K562 (cell line): ENCODE measurements around the gene ZW10. TPM values are rescaled to one million over a fixed set of nuclear protein-coding genes. Genes with fewer than 3 reads are reported as not detected.
A peak's percentile ranks its signal among the peaks of the same experiment; 100 is the strongest.

Source experiments
- BHLHE40 ChIP-seq: IDR thresholded peaks from 2 replicates; pipeline ENCODE4 v1.6.1; 2011; ENCODE audit warnings: low read length, improper control_type of control experiment
- CCAR2 ChIP-seq: fragments of 200-400 bp; formaldehyde crosslinking; IDR thresholded peaks from 2 replicates; pipeline ENCODE4 v1.6.1; 2017; ENCODE audit warnings: mild to moderate bottlenecking, low read depth, low read length
- E2F6 ChIP-seq, 2 experiments: IDR thresholded peaks; 2 replicates each; pipeline ENCODE4 v1.6.1; 2011; ENCODE audit warnings: borderline replicate concordance in 1 of 2, control low read depth in 1 of 2, low read depth in 1 of 2, low read length in 1 of 2, mild to moderate bottlenecking in 1 of 2, mixed read lengths in 1 of 2, moderate library complexity in 1 of 2; ENCODE audit not compliant: insufficient read depth in 1 of 2, insufficient read length in 1 of 2, poor library complexity in 1 of 2, severe bottlenecking in 1 of 2; ENCODE audit errors: extremely low read depth in 1 of 2
- EP400 ChIP-seq: fragments of 450-650 bp; IDR thresholded peaks from 2 replicates; pipeline ENCODE4 v1.6.1; 2017; ENCODE audit warnings: antibody characterized with exemption, mild to moderate bottlenecking, moderate library complexity
- KDM4B ChIP-seq, 2 experiments: fragments of 450-650 bp in 1 of 2; sonication (generic) in 1 of 2; IDR thresholded peaks; 2 replicates each; pipeline ENCODE4 v1.6.1; 2016 to 2017; ENCODE audit warnings: borderline replicate concordance in 2 of 2, antibody characterized with exemption in 1 of 2, low read depth in 1 of 2, mild to moderate bottlenecking in 1 of 2
- L3MBTL2 ChIP-seq: fragments of 450-650 bp; IDR thresholded peaks from 2 replicates; pipeline ENCODE4 v1.6.1; 2016; ENCODE audit warnings: mild to moderate bottlenecking, moderate library complexity
- NCOR1 ChIP-seq: fragments of 450-650 bp; IDR thresholded peaks from 2 replicates; pipeline ENCODE4 v1.6.1; 2016; ENCODE audit warnings: mild to moderate bottlenecking, moderate library complexity
- NFE2 ChIP-seq: IDR thresholded peaks from 2 replicates; pipeline ENCODE4 v1.6.1; 2014; ENCODE audit warnings: antibody characterized with exemption, low read depth
- PHF20 ChIP-seq: fragments of 450-650 bp; IDR thresholded peaks from 2 replicates; pipeline ENCODE4 v1.6.1; 2018; ENCODE audit not compliant: partially characterized antibody
- POLR2B ChIP-seq: fragments of 450-650 bp; IDR thresholded peaks from 2 replicates; pipeline ENCODE4 v1.6.1; 2018; ENCODE audit warnings: low read depth; ENCODE audit not compliant: partially characterized antibody
- PTBP1 ChIP-seq: fragments of 200-400 bp; formaldehyde crosslinking; IDR thresholded peaks from 2 replicates; pipeline ENCODE4 v1.6.1; 2017; ENCODE audit warnings: low read depth, low read length
- RUNX1 ChIP-seq: sonication (generic); IDR thresholded peaks from 2 replicates; pipeline ENCODE4 v1.6.1; 2016; ENCODE audit warnings: antibody characterized with exemption, low read depth
- SIN3B ChIP-seq: fragments of 450-650 bp; IDR thresholded peaks from 2 replicates; pipeline ENCODE4 v1.6.1; 2017; ENCODE audit warnings: low read depth, mild to moderate bottlenecking, moderate library complexity
- SMAD4 ChIP-seq: fragments of 250-450 bp; sonication (Bioruptor Pico); conservative IDR thresholded peaks from 2 replicates; pipeline ENCODE4 v1.8.0; 2021; ENCODE audit warnings: inconsistent platforms, mild to moderate bottlenecking, moderate library complexity
- TOE1 ChIP-seq, 2 experiments: fragments of 450-650 bp in 1 of 2; sonication (generic) in 1 of 2; formaldehyde crosslinking in 1 of 2; IDR thresholded peaks; 2 replicates each; pipeline versions ENCODE4 v1.7.1 to v1.8.0; 2016 to 2022; ENCODE audit warnings: borderline replicate concordance in 2 of 2, mild to moderate bottlenecking in 2 of 2, antibody characterized with exemption in 1 of 2, inconsistent platforms in 1 of 2, low read depth in 1 of 2, missing genetic modification reagents in 1 of 2, moderate library complexity in 1 of 2
- ZNF316 ChIP-seq: fragments of 450-650 bp; IDR thresholded peaks from 2 replicates; pipeline ENCODE4 v1.6.1; 2016
- polyA plus RNA-seq, 8 experiments: library from polyadenylated mRNA; depleted of rRNA in 4 of 8; stranded (reverse) in 5 of 8; unstranded in 3 of 8; fragments of >200 nt; fragmentation: Nextera tagmentation in 2 of 8; fragmentation: Illumina TruSeq in 1 of 8; extraction: Ambion mirVana in 2 of 8; extraction: Trizol in 1 of 8; gene quantifications; 2 replicates each; pipeline versions ENCODE4 v1.2.1 to v1.2.3, GENCODE V29; 2011 to 2014; ENCODE audit warnings: inconsistent platforms in 1 of 8, missing spikeins in 1 of 8
- total RNA-seq, 7 experiments: library from RNA; depleted of rRNA in 6 of 7; stranded (reverse); fragments of >200 nt in 6 of 7; fragmentation: Illumina TruSeq in 2 of 7; extraction: Trizol in 2 of 7; gene quantifications; 2 replicates each; pipeline versions ENCODE4 v1.2.1 to v1.2.3, GENCODE V29; 2011 to 2021; ENCODE audit warnings: low replicate concordance in 1 of 7
- TF ChIP-seq, protein P1 (sequence below): fragments of 450-650 bp; IDR thresholded peaks from 2 replicates; pipeline ENCODE4 v1.6.1; 2016; ENCODE audit warnings: mild to moderate bottlenecking
- TF ChIP-seq, protein P2 (sequence below): fragments of 450-650 bp; IDR thresholded peaks from 2 replicates; pipeline ENCODE4 v1.6.1; 2014; ENCODE audit warnings: low read depth, mild to moderate bottlenecking, moderate library complexity, borderline replicate concordance
- TF ChIP-seq, protein P3 (sequence below): conservative IDR thresholded peaks from 2 replicates; pipeline ENCODE4 v1.6.1; 2011; ENCODE audit warnings: low read depth, mild to moderate bottlenecking, low read length; ENCODE audit not compliant: control insufficient read depth

ZW10 gene
- total and polyA plus RNA-seq, 9 of the 15 experiments (the other 6 are each of a cell fraction or from before 2014, with no cell fraction given) = 9.4 to 37.7 (median 25.0) TPM

- TF ChIP-seq, protein P1, sequence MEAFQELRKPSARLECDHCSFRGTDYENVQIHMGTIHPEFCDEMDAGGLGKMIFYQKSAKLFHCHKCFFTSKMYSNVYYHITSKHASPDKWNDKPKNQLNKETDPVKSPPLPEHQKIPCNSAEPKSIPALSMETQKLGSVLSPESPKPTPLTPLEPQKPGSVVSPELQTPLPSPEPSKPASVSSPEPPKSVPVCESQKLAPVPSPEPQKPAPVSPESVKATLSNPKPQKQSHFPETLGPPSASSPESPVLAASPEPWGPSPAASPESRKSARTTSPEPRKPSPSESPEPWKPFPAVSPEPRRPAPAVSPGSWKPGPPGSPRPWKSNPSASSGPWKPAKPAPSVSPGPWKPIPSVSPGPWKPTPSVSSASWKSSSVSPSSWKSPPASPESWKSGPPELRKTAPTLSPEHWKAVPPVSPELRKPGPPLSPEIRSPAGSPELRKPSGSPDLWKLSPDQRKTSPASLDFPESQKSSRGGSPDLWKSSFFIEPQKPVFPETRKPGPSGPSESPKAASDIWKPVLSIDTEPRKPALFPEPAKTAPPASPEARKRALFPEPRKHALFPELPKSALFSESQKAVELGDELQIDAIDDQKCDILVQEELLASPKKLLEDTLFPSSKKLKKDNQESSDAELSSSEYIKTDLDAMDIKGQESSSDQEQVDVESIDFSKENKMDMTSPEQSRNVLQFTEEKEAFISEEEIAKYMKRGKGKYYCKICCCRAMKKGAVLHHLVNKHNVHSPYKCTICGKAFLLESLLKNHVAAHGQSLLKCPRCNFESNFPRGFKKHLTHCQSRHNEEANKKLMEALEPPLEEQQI = 0 out of 2 replicates have a peak, but pooled peaks have one; percentile 31
- TF ChIP-seq SMAD4 (CRISPR knock-in tag) (peak; percentile 53), NFE2 (0 out of 2 replicates have a peak, but pooled peaks have one; percentile 1), E2F6 (IDR thresholded peaks at IDR 0.05; ENCODE audit: borderline replicate concordance in 1 of 2, extremely low read depth in 1 of 2, insufficient read depth in 1 of 2, insufficient read length in 1 of 2, low read depth in 1 of 2, low read length in 1 of 2, poor library complexity in 1 of 2, severe bottlenecking in 1 of 2) (peak; percentile 43 to 52), ZNF316 (0 out of 2 replicates have a peak, but pooled peaks have one; percentile 11), PHF20 (peak; percentile 63), L3MBTL2 (peak; percentile 76), EP400 (peak; percentile 76), CCAR2 (no peak), BHLHE40 (peak; percentile 21; the same call in 1 of the 2 replicates), SIN3B (peak; percentile 57; the same call in 1 of the 2 replicates), NCOR1 (0 out of 2 replicates have a peak, but pooled peaks have one; percentile 23), POLR2B (peak; percentile 85), KDM4B (IDR thresholded peaks at IDR 0.05; ENCODE audit: borderline replicate concordance in 2 of 2, low read depth in 1 of 2) (no peak), RUNX1 (no peak), PTBP1 (no peak), TOE1 (IDR thresholded peaks at IDR 0.05; ENCODE audit: borderline replicate concordance) (peak; percentile 38; the same call in 1 of the 2 replicates), TOE1 (CRISPR knock-in tag; IDR thresholded peaks at IDR 0.05; ENCODE audit: borderline replicate concordance, low read depth) (no peak)
- TF ChIP-seq, protein P2, sequence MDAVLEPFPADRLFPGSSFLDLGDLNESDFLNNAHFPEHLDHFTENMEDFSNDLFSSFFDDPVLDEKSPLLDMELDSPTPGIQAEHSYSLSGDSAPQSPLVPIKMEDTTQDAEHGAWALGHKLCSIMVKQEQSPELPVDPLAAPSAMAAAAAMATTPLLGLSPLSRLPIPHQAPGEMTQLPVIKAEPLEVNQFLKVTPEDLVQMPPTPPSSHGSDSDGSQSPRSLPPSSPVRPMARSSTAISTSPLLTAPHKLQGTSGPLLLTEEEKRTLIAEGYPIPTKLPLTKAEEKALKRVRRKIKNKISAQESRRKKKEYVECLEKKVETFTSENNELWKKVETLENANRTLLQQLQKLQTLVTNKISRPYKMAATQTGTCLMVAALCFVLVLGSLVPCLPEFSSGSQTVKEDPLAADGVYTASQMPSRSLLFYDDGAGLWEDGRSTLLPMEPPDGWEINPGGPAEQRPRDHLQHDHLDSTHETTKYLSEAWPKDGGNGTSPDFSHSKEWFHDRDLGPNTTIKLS = peak; percentile 94
- TF ChIP-seq, protein P3, sequence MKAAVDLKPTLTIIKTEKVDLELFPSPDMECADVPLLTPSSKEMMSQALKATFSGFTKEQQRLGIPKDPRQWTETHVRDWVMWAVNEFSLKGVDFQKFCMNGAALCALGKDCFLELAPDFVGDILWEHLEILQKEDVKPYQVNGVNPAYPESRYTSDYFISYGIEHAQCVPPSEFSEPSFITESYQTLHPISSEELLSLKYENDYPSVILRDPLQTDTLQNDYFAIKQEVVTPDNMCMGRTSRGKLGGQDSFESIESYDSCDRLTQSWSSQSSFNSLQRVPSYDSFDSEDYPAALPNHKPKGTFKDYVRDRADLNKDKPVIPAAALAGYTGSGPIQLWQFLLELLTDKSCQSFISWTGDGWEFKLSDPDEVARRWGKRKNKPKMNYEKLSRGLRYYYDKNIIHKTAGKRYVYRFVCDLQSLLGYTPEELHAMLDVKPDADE = peak; percentile 93
Measured at GRCh38 chr11:113773416-113774173, at the start of gene ZW10 (continued).
